GM18870 (cell line): ENCODE measurements around the gene BCAS3.
"Not testable (repeated sequence)": the region's sequence is repeated elsewhere in the genome, so short reads cannot be mapped to it uniquely, and the experiment has no call there.

ENCODE experiments used
- ATAC-seq: cut with Tn5 transposase; IDR thresholded peaks from one replicate; pipeline ENCODE4 v1.9.1; 2021; ENCODE audit warnings: moderate library complexity; ENCODE audit not compliant: unreplicated experiment

The BCAS3 gene

DNA sequence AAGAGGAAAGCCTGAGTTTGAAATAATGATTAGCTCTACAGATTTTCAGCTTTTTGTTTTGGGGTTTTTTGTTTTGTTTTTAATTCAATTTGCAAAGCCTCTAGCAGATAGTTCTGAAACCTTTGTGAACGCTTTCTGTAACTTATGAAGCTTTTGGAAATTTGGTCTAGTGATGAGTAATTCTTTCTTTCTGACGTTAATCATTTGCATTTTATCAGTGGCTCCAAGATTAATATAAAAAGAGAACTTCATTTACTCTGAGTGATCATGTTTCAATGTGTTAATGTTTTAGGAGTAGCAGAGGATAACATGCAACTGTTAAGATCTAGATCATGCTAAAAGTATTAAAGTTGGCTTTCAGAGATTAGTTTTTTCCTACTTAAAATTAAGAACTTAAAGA lies 561.7 kb downstream of the BCAS3 start:
- no peak for ATAC-seq

DNA sequence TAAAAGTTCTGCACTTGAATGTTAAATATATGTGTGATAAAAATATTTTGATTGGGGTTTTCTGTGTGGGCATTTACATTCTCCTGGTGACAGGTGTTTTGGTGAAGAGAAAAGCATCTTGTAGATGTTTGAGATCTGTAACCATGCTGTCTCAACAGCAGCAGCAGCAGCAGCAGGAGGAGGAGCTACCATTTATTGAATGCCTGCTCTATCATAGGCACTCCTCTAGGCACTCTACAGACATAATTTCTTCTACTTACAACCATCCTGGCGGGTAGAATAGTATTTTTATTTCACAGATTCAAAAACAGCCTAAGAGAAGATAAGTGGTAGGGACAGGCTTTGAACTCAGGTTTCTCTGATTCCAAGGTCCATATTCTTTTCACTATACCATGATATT lies 562.3 kb downstream of the BCAS3 start:
- no peak for ATAC-seq

DNA sequence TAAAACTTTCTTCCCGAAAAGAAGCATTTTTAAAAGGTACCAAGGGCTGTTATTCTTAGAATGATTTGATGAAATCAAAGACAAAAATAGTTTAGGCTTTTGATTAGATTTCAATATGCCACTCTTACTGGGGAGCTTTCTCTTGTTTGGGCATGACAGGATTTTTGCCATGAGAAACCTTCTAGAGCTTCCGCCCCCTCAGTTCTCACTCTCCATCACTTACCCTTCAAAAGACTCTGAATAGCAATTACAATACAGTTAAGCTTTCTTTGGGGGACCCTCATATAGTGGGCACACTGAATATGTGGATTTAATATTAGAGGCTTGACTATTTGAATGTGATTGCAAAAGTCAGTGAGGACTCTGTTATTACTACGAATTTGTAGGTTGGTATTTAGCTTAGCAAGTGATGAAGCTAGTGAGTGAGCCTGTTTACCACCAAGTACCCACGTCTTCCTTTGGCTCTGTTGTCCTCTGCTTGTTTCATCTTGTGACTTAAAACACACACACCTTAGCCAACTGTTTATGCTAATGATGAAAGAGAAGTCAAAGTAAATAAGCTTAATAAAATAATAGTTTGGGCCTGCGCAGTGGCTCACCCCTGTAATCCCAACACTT lies 563.3 kb downstream of the BCAS3 start:
- ATAC-seq = no peak

DNA sequence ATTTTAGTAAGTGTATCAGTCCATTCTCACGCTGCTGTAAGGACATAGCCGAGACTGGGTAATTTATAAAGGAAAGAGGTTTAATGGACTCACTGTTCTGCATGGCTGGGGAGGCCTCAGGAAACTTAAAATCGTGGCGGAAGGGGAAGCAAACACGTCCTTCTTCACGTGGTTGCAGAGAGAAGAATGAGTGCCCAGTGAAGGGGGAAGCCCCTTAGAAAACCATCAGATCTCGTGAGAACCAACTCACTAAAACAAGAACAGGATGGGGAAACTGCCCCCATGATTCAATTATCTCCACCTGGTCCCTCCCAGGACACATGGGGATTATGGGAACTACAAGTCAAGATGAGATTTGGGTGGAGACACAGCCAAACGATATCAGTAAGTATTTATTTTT lies 567.3 kb downstream of the BCAS3 start:
- not testable (repeated sequence) for ATAC-seq

DNA sequence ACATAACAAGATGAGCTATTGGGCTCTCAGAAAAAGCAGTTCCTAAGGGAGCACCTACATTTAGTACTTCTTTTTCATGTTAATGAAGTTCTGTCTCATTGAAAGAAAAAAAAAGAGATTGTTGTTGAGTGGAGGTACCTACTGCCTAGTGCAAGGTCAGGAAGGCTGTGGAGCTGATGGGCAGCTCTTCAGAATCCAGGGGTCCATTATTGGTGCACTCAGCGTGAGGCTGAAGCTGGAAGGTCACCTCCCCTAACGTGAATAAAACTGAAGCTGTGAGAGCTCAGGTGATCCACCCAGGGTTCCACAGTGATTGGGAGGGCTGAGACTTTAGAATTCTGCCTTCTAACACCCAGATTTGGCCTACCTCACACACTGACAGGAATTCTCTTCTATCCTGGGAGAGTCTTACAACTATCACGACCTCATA lies 568.1 kb downstream of the BCAS3 start:
- no peak for ATAC-seq

DNA sequence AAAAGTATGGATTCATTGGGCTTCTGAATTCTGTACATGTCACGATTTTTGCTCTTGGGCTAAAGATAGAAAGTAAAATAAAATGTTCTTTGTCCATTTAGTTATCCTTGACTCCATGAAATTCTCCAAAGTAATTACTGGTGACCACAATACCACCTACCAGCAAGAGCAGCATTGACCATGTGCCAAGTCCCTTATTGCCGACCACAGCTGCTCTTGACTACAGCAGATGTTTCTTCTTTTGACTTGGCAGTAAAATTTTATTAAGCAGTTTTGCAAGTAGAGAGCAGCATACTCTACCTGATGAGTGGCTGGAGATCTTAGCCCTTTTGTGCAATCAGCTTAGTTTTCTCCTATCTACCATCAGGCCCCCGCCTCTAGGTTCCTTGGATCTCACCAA lies 569.8 kb downstream of the BCAS3 start:
- no peak for ATAC-seq

DNA sequence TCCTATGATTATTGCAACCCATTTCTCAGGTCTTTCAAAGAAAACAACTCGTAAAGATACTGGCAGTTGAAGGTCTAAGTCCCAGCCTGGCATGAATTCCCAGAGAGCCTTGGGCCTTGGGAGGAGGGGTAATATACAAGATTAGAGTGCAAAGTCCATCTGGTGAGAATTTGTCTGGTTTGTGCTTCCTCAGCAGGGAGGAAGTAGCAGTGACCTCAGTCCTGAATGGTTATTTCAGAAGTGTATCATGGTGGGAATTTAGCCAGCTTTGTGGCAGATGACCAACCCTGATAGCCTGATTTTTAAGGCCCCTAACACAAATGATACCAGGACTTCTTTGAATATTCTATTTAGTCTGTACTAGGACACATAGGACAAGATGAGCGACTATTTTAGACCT lies 570.7 kb downstream of the BCAS3 start:
- ATAC-seq = no peak

DNA sequence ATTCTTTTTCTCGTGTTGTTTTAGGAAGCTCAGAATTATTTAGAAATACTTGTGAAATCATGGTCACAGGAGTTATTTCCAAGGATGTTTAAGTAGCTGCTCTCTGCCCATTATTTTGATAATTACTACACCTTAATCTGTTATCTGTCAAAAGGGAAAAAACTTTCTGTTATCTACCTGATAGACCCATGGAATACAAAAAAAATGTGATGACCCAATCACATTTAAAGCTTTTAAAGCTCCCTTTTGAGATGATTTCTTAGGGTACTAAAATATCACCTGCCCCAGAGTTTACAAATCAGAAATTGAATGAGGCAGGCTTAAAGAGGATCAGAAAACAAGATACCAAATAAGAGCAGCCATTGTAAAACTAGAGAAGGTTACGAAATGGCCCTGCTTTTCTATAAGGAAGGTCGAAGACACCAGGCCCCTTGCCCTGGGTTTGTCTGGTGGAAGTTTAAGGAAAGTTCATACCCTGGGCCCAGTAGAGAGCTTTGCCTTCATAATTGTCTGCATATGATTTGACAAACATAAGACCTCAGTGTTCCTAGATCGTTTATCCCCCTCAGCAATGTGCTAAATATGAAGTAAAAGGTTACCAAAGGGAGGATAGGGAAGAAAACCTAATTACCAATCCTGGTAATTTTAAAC lies 572.1 kb downstream of the BCAS3 start:
- no peak for ATAC-seq

DNA sequence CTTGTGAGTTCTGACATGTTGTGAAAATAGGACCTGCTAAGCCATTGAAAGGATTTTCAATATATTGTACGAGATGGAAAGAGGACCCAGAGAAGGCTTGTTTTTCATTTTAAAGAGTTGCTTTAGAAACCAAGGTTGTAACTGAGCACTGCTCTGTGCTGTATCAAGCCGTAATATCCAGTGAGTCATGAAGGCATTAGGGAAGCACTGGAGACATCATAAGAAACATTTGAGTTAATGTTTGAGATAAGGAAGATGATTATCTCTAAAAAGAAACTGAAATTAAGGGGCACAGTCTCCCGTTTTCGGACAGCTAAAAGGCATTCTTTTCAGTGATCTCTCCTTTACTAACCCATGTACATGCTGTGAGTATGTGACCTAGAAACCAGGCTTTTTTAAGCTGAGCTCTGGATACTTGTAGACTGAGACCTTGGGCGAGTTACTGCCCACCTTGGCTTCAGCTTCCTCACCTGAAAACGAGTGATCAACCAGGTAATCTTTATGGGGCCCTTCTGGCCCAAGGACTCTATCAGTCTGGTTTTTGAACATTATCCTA lies 572.8 kb downstream of the BCAS3 start:
- ATAC-seq = no peak

DNA sequence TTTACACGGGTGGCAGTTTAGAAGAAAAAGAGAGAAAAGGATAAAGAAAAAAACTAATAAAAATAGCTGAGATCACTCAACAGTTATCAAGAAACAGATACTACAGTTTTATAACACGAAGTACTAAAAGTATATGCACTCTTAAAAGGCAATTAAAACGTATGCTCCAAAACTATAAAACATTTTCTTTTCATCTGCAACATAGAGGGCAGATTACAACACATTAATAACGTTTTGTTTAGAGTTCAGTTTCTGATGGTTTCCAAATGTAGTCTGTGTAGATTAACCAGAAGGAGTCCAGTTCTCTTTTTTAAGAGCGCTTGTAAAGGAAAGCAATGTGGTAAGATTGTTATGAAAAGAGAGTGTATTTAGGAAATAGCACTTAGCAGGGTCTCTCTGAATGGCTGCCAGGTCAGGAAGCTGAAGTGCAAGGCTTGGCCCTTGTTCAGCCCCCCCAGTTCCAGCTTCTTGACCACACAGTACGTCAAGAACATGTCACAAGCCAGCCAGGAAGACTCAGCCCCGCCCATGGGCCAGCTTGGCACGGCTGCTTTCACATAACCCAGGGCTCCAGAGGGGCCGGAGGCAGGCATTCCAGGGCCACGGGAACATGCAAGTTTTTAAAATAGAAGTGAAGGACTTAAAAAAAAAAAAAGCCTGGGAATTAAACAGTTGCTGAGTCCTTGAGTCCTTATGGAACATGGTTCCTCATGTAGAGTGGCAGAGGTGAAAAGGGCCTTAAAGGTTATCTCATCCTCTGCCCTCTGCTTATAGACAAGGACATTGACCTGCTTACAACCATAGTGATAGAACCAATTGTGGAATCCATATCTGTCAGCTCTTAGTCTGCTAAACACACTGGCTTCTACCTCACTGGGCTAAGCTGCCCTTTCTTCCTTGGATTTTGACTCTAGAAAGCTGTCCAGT lies 574.6 kb downstream of the BCAS3 start:
- ATAC-seq = no peak

DNA sequence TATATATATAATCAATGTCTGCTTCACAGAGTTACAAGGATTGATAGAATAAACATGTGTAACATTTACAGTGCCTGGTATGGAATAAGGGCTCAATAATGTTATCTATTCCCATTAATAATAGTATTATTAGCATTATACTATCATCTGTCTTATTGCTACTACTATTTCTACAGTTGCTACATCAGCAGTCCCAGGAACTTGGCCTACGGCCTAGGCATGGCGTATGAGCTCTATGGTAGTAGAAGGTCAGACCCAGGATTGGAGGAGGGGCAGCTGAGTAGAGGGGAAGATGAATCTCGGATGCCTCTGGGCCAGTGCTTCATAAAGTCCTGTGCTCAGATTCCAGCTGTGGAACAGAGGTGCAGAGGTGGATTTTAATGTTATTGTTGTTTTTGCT lies 575.7 kb downstream of the BCAS3 start:
- ATAC-seq = no peak

DNA sequence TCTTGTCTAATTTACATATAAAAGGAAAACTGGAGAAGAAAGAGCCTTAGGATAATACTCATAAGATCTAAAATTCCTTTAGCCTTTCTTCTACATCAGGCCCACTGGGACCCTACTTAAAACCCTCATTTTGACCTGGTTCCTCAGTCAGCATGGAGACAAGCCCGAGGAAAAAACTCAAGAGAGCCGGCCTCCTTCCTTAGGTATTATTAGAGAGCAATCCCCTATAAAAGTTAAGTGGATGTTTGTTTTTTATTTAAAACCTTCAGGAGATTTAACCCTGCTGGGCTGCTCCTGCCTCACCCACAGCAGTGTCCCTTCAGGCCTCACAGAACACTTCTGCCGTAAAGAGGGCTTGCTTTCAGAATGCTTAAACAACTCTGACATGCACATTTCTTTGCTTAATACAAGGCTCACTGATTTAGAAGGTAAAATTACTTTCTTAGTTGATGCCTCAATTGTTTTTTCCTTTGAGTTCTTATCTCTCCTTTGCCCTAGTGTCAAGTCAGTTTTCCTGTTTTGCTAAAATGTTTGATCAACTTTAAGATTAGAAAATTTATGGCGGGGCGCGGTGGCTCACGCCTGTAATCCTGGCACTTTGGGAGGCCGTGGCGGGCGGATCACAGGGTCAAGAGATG lies 576.4 kb downstream of the BCAS3 start:
- ATAC-seq = no peak

DNA sequence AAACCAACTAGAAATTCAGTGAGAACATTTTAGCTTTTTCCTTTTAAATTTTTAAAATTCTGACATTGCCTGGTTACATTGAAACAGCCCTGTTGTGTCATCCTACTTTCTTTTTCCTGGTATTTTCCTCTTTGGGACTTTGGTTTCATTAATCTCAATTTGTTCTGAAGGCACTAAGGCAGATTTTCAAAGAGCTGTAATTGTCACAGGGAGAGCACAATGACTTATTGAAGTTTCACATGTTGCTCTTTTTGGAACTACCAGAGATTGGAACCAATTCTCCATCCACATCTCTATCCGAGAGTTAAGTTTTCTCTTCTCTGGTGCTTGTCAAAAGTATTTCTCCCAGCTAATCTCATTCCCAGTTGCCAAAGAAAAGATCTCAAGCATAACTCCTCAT lies 577.3 kb downstream of the BCAS3 start:
- ATAC-seq = no peak

DNA sequence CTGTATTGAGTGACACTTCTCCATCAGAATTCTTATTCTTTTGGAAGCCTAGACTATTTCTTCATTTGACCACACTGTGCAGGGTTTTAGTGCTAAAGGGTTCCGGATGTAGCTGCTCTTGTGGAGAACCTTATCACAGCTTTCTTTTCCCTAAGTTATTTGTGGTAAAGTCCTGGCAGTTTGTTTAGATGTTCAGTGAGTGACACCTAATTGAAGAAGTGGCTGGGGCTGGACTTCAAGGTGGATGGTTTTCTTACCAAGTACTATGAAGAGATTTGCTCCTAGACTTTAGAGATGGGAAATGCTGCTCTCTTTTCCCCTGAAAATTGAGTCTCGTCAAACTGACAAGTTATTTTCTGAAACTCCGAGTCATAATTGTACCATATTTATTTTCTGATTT lies 578.0 kb downstream of the BCAS3 start:
- no peak for ATAC-seq

DNA sequence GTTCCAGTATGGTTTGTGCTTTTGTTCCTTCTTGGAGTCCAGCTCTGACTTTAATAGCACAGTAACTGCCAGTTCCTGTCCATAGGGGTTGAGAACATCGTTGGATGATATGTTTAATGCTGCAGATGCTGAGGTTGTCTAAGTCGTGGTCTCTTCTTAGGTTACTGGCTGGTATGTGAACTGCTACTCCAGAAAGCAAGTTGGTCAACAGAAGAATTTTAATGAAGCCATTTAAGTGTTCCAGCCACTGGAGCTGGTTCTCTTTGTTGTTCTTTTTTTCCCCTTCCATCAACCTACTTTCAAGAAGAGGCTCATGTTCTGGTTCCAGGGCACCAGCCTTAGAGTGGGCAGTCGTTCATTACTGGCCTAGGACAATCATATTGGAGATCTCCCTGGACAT lies 581.7 kb downstream of the BCAS3 start:
- no peak for ATAC-seq

DNA sequence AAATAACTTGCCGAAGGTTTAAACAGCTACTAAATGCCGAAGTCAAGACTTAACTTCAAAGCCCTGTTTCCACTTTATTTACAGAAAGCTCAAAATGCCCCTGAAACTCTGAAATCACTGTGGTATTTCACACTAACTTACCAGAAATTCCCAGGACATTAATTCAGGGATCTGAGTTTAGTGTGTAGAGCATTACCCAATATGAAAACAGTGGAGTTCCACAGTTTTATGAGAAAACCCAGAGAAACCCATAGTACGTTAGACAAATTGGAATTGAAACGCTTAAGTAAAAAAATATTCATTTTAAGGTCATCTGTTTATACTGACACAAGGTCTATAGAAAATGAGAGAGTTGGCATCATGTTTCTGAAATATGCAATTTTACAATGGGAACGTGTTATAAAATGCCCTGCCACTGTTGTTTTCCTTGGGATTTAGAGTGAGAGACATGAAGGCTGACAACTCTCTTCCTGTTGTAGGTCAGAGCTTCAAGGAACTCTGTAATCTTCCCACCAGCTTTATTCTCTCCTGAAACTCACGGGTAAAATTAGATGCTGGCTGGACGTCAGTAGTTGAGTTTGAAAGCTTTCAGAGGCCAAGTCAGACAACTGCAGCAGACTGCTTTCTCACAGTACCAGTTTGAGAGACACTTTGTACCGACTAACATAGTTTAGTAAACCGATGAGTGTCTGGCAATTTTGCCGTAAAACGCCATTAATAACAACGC lies 582.6 kb downstream of the BCAS3 start:
- no peak for ATAC-seq

DNA sequence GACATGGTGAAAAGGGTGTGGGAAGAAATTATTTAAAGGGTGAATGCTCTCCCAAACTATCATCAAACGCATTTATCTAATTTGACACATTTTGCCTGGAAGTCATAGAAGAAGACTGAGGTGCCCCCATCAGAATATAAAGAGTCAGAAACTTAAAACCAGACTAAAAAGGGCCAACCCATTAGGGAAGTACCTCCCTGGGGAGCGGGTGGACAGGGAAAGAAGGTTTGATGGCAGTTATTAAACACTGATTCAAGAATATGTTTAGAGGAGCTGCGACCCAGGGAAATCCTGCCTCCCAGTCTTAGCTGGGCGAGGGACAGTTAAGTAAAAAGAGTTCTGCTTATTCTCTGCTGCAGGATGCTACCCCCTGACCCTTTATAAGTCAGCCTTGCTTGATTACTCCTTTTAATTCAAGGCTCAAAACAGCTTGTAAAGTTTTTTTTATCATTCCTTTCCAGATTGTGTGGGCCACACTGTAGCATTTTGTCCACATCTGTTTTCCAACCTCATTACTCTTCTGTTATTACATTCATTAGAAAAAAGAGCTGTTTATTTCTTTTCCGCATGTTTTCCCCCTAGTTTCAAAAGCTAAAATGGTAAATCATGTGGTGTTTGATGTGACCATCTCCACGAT lies 583.5 kb downstream of the BCAS3 start:
- no peak for ATAC-seq

DNA sequence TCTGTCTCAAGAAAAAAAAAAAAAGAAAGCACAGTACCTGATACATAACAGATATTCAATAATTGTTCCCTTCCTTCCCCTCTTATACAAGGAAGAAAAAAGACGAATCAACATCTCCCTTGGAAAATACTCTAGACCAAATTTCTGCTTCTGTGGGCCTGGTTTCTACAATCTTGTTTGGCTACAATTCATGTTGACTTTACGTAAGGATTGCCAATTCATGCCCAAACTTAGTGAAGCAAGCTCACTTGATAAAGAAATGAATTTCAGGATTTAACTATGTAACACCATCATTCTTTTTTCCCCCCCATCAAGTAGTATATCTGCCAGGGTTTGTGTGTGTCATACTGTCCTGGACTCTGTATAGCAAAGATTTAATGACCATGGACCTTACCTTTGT lies 587.7 kb downstream of the BCAS3 start:
- no peak for ATAC-seq

DNA sequence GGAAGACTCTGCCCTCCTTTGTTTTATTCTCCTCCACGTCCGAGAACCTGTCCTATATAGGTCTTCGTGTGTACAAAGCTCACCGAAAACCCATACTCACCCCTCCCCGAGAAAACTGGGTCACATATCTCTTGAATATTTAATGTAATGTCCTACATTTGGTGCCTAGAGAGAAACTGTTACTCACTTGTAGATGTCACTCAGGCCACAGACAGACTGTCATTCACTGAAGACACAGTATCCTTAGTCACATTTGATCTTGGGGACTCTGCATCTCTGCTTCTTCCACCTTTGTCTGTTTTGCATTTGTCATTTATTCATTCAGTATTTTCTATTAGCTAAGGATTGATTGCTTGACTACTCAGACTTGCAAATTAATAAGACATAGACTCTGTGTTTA lies 590.2 kb downstream of the BCAS3 start:
- no peak for ATAC-seq

DNA sequence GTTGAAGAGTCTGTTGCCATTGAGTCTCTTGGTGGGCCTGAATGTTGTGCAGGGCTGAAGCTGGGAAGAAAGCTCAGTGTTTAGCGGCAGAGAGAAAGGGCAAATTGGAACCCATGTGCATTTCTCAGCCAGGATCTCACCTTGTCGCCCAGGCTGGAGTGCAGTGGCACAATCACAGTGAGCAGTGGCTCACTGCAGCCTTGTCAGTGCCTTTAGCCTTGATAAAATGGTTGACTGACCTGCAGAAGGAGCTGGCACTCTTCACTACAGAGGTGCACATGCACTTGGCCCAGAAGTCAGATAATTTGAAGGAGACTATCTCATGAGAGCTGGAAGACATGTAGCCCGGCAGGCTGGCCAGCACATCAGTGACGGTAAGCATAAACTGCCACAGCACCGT lies 597.7 kb downstream of the BCAS3 start:
- ATAC-seq = no peak
